AG04449 (cell line): ENCODE results near the gene ULK4.

ENCODE experiments used
- CTCF ChIA-PET: fragments of 350-600 bp; formaldehyde crosslinking; extraction: SDS; loops from one replicate; lab custom pipeline; 2021; ENCODE audit warnings: antibody characterized with exemption; lab: Yijun Ruan, JAX
- POLR2A ChIA-PET: fragments of 400-600, 350-600 bp; formaldehyde crosslinking; extraction: SDS; loops from one replicate; lab custom pipeline; 2020; ENCODE audit warnings: antibody characterized with exemption, inconsistent platforms; lab: Yijun Ruan, JAX
- DNase-seq: peaks from one replicate; pipeline ENCODE4 v3.0.0-alpha.2; 2010; ENCODE audit warnings: low read depth, low spot score
- H3K4me3 ChIP-seq: 2 replicates; pipeline ENCODE4 v1.5.1; 2011; ENCODE audit warnings: low read depth, mild to moderate bottlenecking, control low read depth, low read length
- TF ChIP-seq, protein P1 (sequence below): IDR thresholded peaks from one replicate; pipeline ENCODE4 v1.5.1; 2011; ENCODE audit warnings: mild to moderate bottlenecking, moderate library complexity, low read length, control low read depth, inconsistent platforms; ENCODE audit not compliant: insufficient read depth; ENCODE audit errors: missing control alignments

The ULK4 gene

DNA sequence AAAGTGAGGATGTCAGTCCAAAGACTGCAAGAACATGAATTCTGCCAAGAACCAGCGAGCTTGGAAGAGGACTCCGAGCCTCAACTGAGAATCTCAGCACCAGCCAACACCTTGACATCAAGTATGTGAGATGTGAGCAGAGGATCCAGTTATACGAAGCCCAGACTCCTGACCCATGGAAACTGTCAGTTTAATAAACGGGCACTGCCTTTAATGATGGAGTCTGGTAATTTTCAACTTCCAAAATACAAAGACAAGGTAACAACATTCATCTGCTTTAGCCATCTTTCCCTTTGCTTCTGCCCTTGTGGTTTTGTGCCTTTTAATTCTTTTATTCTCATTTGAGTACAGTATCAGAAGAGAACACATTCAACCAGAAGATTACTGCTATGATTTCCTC lies 211.9 kb downstream of the ULK4 start:
- H3K4me3 ChIP-seq = no peak overlapping the region
- TF ChIP-seq, protein P1, sequence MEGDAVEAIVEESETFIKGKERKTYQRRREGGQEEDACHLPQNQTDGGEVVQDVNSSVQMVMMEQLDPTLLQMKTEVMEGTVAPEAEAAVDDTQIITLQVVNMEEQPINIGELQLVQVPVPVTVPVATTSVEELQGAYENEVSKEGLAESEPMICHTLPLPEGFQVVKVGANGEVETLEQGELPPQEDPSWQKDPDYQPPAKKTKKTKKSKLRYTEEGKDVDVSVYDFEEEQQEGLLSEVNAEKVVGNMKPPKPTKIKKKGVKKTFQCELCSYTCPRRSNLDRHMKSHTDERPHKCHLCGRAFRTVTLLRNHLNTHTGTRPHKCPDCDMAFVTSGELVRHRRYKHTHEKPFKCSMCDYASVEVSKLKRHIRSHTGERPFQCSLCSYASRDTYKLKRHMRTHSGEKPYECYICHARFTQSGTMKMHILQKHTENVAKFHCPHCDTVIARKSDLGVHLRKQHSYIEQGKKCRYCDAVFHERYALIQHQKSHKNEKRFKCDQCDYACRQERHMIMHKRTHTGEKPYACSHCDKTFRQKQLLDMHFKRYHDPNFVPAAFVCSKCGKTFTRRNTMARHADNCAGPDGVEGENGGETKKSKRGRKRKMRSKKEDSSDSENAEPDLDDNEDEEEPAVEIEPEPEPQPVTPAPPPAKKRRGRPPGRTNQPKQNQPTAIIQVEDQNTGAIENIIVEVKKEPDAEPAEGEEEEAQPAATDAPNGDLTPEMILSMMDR = no peak
- ChIA-PET CTCF (no interaction called here), POLR2A (no interaction called here)
- DNase-seq = no peak

DNA sequence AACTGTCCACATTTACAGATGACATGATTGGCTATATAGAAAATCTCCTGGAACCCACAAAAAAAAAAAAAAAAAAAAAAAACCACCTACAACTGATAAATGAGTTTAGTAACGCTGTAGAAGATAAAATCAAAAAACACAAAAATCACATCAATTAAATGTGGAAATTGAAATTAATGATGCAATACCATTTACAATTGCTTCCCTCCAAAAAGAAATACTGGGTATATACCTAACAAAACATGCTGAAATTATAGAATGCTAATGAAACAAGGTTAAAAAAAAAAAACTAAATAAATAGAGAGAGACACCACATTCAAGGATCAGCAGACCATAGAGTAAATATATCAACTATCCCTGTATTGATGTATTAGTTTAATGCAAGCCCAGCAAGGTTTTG lies 215.7 kb downstream of the ULK4 start:
- CTCF ChIA-PET = no interaction called here
- POLR2A ChIA-PET = no interaction called here
- DNase-seq = no peak
- TF ChIP-seq, protein P1 = no peak
- no peak overlapping the region for H3K4me3 ChIP-seq

DNA sequence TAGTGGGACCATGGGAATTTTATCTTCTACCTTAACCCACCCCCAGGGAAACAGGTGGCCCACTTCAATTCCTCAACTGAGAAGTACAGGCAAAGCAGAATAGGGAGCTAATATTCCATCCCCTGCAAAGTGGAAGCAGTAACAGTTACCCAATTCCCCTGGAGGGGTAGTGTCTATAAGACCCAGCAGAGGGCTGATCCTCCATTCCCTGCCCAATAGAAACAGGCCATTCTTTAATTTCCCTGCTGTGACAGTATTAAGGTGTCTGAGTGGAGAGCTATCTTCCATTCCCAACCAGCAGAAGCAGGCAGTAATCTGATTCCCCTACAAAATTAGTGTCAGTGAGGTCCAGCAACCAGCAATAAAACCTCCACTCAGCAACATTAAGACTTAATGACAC lies 219.8 kb downstream of the ULK4 start:
- POLR2A ChIA-PET = no interaction called here
- TF ChIP-seq, protein P1 = no peak
- DNase-seq = no peak
- no peak overlapping the region for H3K4me3 ChIP-seq
- CTCF ChIA-PET = no interaction called here

DNA sequence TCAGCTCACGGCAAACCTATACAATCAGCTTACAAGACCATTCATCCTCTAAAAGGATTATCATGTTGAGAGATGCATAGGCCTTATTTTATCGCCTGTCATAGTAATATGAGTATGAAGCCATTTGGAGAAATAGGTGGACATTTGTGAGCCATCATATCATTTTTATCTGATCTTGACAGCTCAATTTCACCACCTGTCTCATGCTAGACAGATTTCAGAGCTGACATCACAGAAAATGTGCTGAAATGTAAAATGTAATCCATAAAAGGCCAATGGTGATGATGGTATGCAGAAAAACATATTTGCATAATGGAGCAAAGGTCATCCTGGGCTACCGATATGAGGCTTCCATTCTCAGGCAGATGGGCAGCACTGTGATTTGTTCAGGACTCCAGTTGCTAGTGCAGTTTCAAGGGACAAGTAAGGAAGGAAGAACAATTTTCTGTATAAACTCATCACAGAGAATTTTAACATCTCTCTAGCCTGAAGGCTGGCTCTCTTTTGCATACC lies 221.5 kb downstream of the ULK4 start:
- TF ChIP-seq, protein P1 = no peak
- no peak for DNase-seq
- H3K4me3 ChIP-seq = no peak overlapping the region
- ChIA-PET POLR2A (no interaction called here), CTCF (no interaction called here)

DNA sequence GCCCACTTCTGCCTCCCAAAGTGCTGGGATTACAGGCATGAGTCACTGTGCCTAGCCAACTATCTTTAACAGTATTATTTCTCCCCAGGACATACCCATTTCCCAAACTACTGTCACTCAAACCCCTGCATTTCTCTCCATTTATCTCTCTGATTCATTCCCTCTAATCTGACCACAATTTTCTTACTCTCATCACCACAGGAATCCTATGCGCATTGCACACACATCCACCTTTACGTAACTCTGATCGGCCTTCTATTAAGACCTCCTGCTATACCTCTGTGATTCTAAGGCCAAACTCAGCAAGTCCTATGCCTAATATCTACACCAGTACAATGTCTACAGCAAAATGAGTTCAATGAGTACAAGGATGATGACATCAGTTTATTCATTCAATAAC lies 235.0 kb downstream of the ULK4 start:
- TF ChIP-seq, protein P1 = no peak
- ChIA-PET CTCF (interaction anchor here (1.0 kb wide), 1 partner anchor 10 kb away, joined by 3 read pairs; no protein-coding TSS in a partner anchor), POLR2A (no interaction called here)

DNA sequence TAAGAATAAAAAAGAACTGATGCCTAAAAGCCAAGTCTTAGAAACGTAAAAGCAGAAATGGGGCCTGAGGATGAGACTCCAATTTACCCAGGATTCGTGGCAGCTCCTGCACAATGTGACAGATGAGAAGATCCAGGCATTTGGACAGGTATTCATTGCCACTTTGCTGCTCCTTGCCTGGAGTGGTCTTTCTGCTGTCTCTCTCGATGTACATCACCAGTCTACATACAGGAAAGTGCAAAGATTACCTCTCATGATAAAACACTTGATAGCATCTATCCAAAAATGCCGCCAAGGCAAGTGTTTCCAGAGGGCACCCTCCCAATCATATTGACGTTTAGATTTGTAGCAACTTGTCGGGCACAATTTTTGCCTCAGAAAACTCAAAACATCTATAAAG lies 244.3 kb downstream of the ULK4 start:
- CTCF ChIA-PET = interaction anchor here (2.7 kb wide), 1 partner anchor 1134 kb away, joined by 14 read pairs; no protein-coding TSS in a partner anchor
- TF ChIP-seq, protein P1 = no peak
- POLR2A ChIA-PET = no interaction called here
- H3K4me3 ChIP-seq = no peak overlapping the region
- DNase-seq = no peak

More for the DNA sequence above, 235.0 kb downstream of the ULK4 start:
- H3K4me3 ChIP-seq = no peak overlapping the region
- no peak for DNase-seq
